GM23248 (cell line): Measurements from ENCODE around the gene ANXA8L1. TPM values are rescaled to one million over a fixed set of nuclear protein-coding genes. Genes with fewer than 3 reads are reported as not detected.
"Not testable (repeated sequence)": the region's sequence is repeated elsewhere in the genome, so short reads cannot be mapped to it uniquely, and the experiment has no call there.

ENCODE experiments used
- DNase-seq: peaks from one replicate; pipeline ENCODE4 v3.0.0-alpha.2; 2015
- H2AFZ ChIP-seq: fragments of 200-600 bp; sonication (generic); 2 replicates; pipeline ENCODE4 v1.6.1; 2016; ENCODE audit warnings: antibody characterized with exemption
- H3F3A ChIP-seq: fragments of 200-600 bp; sonication (generic); 2 replicates; pipeline ENCODE4 v1.6.1; 2016; ENCODE audit warnings: mild to moderate bottlenecking, antibody characterized with exemption, mixed run types; ENCODE audit not compliant: insufficient read depth
- H3K27ac ChIP-seq: fragments of 200-600 bp; sonication (generic); 2 replicates; pipeline ENCODE4 v1.5.1; 2016; ENCODE audit warnings: mild to moderate bottlenecking
- H3K27me3 ChIP-seq: fragments of 200-600 bp; sonication (generic); replicated peaks from 2 replicates; pipeline ENCODE4 v1.6.1; 2016; ENCODE audit warnings: mild to moderate bottlenecking; ENCODE audit not compliant: insufficient read depth
- H3K36me3 ChIP-seq: fragments of 200-600 bp; sonication (generic); 2 replicates; pipeline ENCODE4 v1.6.1; 2016; ENCODE audit warnings: low read depth, mild to moderate bottlenecking
- H3K4me1 ChIP-seq: fragments of 200-600 bp; sonication (generic); 2 replicates; pipeline ENCODE4 v1.6.1; 2016; ENCODE audit warnings: mild to moderate bottlenecking; ENCODE audit not compliant: insufficient read depth
- H3K4me2 ChIP-seq: fragments of 200-600 bp; sonication (generic); one replicate; pipeline ENCODE4 v1.6.1; 2016; ENCODE audit warnings: mild to moderate bottlenecking; ENCODE audit not compliant: unreplicated experiment
- H3K4me3 ChIP-seq: fragments of 200-600 bp; sonication (generic); 2 replicates; pipeline ENCODE4 v1.5.1; 2016; ENCODE audit warnings: mild to moderate bottlenecking
- H3K79me2 ChIP-seq: fragments of 200-600 bp; sonication (generic); 2 replicates; pipeline ENCODE4 v1.6.1; 2016; ENCODE audit warnings: mild to moderate bottlenecking; ENCODE audit not compliant: insufficient read depth
- H3K9ac ChIP-seq: fragments of 200-600 bp; sonication (generic); 2 replicates; pipeline ENCODE4 v1.6.1; 2016; ENCODE audit warnings: mild to moderate bottlenecking
- H3K9me2 ChIP-seq: fragments of 200-600 bp; sonication (generic); 2 replicates; pipeline ENCODE4 v1.6.1; 2016; ENCODE audit warnings: mixed run types, mild to moderate bottlenecking, moderate library complexity; ENCODE audit not compliant: insufficient read depth
- H3K9me3 ChIP-seq: fragments of 200-600 bp; sonication (generic); one replicate; pipeline ENCODE4 v1.6.1; 2017; ENCODE audit warnings: low read depth
- H4K20me1 ChIP-seq: fragments of 200-600 bp; sonication (generic); 2 replicates; pipeline ENCODE4 v1.6.0; 2016; ENCODE audit not compliant: insufficient read depth
- WGBS, 2 experiments: methylation state at CpG; one replicate each; pipeline ENCODE4 v1.1.6; 2015 to 2017; ENCODE audit warnings: low lambda C conversion rate in 2 of 2, low coverage in 1 of 2; ENCODE audit errors: missing lambda C conversion rate in 2 of 2; 5-methylcytosine and 5-hydroxymethylcytosine counted together
- in situ Hi-C: fragments of 300-500 bp; cut with MboI; formaldehyde crosslinking; loops from 2 replicates; pipeline ENCODE4 v1.15.0; 2020
- polyA plus RNA-seq: library from polyadenylated mRNA; unstranded; fragments of >200 nt; fragmentation: Nextera tagmentation; extraction: Ambion mirVana; gene quantifications from 2 replicates; pipeline ENCODE4 v1.2.1, GENCODE V29; 2016
- total RNA-seq: library from RNA; depleted of rRNA; stranded (reverse); fragments of >200 nt; shearing (Covaris generic); gene quantifications from 2 replicates; pipeline ENCODE4 v1.2.3, GENCODE V29; 2014

ANXA8L1 gene
- total and polyA plus RNA-seq, 2 experiments from 2014 or later: 2.0 to 2.2 TPM

DNA sequence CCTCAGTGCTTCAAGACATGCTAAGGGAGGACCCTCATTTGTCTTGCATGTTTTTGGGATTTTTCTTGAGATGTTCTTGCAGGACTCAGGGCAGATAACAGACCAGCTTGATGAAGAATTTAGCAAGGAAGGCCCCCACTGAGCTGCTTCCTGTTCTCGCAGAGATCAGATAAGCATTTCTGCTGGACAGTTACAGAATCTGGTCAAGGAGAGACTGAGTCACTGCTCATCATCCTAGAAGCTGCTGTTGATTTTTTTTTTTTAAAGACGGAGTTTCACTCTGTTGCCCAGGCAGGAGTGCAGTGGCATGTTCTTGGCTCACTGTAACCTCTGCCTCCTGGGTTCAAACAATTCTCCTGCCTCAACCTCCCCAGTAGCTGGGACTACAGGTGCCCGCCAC is 1.2 kb upstream of the ANXA8L1 start:
- H3K4me2 ChIP-seq: peak overlapping the region; percentile 20
- H3K4me3 ChIP-seq, H4K20me1 ChIP-seq, H3F3A ChIP-seq, H2AFZ ChIP-seq, H3K79me2 ChIP-seq, in situ Hi-C loops, H3K9me3 ChIP-seq, H3K36me3 ChIP-seq, H3K4me1 ChIP-seq, H3K9me2 ChIP-seq, H3K27me3 ChIP-seq, DNase-seq: not testable (repeated sequence)
- H3K27ac ChIP-seq: peak overlapping the region; percentile 60
- 5 to 38% methylated on average over 2 to 3 of the region's 3 CpGs for WGBS, 2 experiments
- H3K9ac ChIP-seq: 0 out of 2 replicates have a peak overlapping the region, but pooled peaks have one; percentile 30

DNA sequence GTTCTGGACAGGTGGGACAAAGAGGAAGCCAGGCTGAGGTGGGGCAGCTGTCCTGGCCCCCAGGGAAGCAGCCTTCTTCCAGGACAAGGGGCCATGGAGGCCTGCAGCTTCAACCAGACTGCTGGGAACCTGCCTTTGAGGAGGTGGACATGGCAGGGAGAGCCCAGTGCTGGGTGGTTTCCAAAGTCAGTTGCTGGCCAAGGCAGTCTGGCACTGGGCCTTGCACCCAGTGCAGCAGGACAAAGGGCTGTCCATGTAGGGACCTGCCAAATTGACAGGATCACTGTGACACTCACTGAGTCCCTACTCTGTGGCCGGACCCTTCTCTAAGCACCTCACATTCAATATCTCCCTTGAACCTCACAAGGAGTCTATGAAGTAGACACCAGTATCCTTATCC is 1.4 kb downstream of the ANXA8L1 start:
- in situ Hi-C loops, H3K27ac ChIP-seq: not testable (repeated sequence)

DNA sequence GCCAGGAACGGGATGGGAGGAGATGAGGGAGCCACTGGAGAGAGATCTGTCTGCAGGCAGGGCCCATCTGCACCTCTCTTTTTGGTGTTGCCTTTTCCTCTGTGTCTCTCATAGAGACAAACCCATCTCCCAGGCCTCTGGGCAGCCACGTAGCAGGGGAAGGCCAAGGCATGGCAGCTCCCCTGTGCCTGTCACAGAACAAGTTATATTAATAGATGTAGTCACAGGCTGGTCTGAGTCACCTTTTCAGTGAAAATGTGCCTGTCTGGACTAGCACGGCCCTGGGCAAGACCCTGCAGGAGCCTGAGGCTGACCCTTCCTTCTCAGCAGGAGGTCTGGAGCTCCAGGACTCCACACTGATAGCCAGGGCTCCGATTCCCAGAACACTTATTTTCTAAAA is 2.1 kb downstream of the ANXA8L1 start:
- H3K79me2 ChIP-seq, H3F3A ChIP-seq, H3K27me3 ChIP-seq, in situ Hi-C loops, H3K36me3 ChIP-seq, H3K9me2 ChIP-seq, H3K9ac ChIP-seq, H3K4me3 ChIP-seq, H3K9me3 ChIP-seq, DNase-seq, H3K4me1 ChIP-seq, H2AFZ ChIP-seq, H4K20me1 ChIP-seq, H3K4me2 ChIP-seq: not testable (repeated sequence)
- no CpG with 5 or more reads among the region's 4 CpGs for WGBS, 2 experiments
- H3K27ac ChIP-seq: peak overlapping the region; percentile 49

More for the DNA sequence above, 1.4 kb downstream of the ANXA8L1 start:
- not testable (repeated sequence) for H3K4me2 ChIP-seq, H3K9me3 ChIP-seq, H3K36me3 ChIP-seq, DNase-seq, H3K9ac ChIP-seq, H3F3A ChIP-seq, H3K27me3 ChIP-seq, H3K9me2 ChIP-seq, H4K20me1 ChIP-seq, H2AFZ ChIP-seq, H3K79me2 ChIP-seq, H3K4me3 ChIP-seq, H3K4me1 ChIP-seq
- WGBS, 2 experiments: no CpG with 5 or more reads among the region's 1 CpG

DNA sequence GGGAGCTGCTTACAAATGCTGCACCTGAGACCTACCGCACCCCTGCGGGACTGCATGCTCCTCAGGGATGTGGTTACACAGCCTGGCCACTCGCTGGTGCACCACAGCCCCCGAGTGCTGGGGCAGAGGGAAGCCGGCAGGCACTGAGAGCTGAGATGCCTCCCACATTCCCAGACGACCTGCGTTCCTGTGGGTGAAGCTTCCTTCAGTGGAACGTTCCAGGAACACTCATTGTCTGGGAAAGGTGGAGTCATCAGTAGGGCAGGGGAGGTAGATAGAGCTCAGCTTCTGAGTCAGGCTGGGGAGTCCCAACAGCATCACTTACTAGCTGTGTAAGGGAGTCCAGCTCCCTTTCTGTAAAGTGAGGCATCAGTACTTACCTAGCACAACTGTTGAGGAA is 2.5 kb downstream of the ANXA8L1 start:
- WGBS, 2 experiments: 9% methylated on average over 6 of the region's 8 CpGs; no CpG with 5 or more reads in 1 of the 2 experiments
- H3K36me3 ChIP-seq, H3K9ac ChIP-seq, H3K27me3 ChIP-seq, H2AFZ ChIP-seq, H3K9me2 ChIP-seq, H3K4me1 ChIP-seq, H3F3A ChIP-seq, H3K4me2 ChIP-seq, H3K4me3 ChIP-seq, in situ Hi-C loops, H4K20me1 ChIP-seq, H3K79me2 ChIP-seq, H3K9me3 ChIP-seq, DNase-seq: not testable (repeated sequence)
- H3K27ac ChIP-seq: peak overlapping the region; percentile 49

DNA sequence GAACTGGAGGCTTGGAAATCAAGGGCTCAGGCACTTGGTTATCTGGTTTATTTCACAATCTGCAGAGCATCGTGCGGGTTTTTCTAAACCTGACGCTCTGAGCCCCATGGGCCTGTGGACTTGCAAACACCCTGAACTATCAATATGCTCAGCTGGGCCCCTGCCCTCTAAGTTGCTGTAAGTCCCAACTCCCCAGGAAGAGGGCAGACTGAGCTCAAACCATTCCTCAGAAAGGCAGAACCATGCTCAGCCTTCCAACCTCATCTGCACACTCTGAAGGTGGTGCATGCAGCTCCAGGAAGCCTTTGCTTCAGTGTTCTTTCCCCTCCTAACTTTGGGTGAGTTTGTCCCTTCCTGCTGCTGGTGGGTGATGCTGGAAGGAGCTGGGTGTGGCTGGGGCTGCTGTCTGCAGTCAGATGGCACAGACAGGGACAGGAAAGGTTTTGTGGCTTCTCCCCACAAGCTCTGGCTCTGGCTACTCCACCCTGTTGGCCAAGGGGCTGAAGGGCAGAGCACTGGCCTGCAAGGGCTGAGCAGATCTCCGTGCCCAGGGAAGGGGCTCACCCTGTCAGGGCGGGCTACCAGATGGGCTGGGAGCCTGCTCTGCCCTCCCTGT is 3.8 kb downstream of the ANXA8L1 start:
- H4K20me1 ChIP-seq, H3K9ac ChIP-seq, H3K9me2 ChIP-seq, H3K4me2 ChIP-seq, H3F3A ChIP-seq, H3K4me1 ChIP-seq, in situ Hi-C loops, H3K9me3 ChIP-seq, H3K27ac ChIP-seq, H3K79me2 ChIP-seq, H3K4me3 ChIP-seq, H2AFZ ChIP-seq, H3K27me3 ChIP-seq, H3K36me3 ChIP-seq, DNase-seq: not testable (repeated sequence)
- 54% methylated on average over 3 of the region's 5 CpGs; no CpG with 5 or more reads in 1 of the 2 experiments for WGBS, 2 experiments

DNA sequence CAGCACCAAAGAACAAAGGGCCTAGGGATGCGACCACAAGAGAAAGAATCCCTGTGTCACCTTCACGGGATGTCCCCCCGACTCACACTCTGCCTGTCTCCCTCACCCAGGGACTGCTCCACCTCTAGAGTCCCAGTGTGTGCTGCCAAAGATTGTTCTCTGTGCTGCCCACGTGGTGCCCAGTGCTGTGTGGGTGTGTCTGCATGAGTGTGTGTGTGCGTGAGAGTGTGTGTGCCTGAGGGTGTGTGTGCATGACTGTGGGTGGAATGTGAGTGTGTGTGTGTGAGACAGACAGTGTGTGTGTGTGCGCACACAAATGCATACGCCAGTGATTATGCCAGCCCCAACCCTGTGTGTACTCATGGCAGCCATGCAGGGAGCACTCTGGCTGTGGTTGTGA is 10.3 kb downstream of the ANXA8L1 start:
- in situ Hi-C loops, H3F3A ChIP-seq, H4K20me1 ChIP-seq, H2AFZ ChIP-seq, H3K27me3 ChIP-seq, H3K4me2 ChIP-seq, H3K36me3 ChIP-seq, H3K4me1 ChIP-seq, H3K4me3 ChIP-seq, DNase-seq, H3K79me2 ChIP-seq, H3K9me3 ChIP-seq, H3K27ac ChIP-seq, H3K9me2 ChIP-seq, H3K9ac ChIP-seq: not testable (repeated sequence)
- no CpG with 5 or more reads among the region's 7 CpGs for WGBS, 2 experiments

DNA sequence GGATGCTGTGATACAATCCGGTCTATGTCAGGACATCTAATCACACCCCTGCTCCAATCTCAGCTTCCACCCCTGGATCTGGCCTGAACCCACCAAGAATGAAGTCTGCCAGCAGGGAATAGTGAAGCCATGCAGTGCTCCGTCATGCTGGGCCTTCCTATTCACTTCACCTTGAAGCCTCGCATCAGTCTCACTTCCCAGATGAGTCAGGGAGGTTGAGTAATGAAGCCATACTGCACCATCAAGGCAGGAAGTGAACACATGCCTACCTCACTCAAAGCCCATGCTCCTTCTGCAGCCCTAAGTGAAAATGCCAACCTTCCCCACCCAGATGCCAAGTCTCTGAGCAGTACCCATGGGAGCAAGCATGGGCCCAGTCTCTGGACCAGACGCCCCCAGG is 11.1 kb downstream of the ANXA8L1 start:
- H4K20me1 ChIP-seq, H3K9me2 ChIP-seq, H2AFZ ChIP-seq, H3K9ac ChIP-seq, H3K4me3 ChIP-seq, H3F3A ChIP-seq, DNase-seq, H3K27ac ChIP-seq, H3K4me1 ChIP-seq, H3K79me2 ChIP-seq, H3K36me3 ChIP-seq, H3K4me2 ChIP-seq, H3K9me3 ChIP-seq, in situ Hi-C loops, H3K27me3 ChIP-seq: not testable (repeated sequence)
- WGBS, 2 experiments: no CpG with 5 or more reads among the region's 4 CpGs
